SH-SY5Y (cell line): Measurements from ENCODE around the gene BCL7A.

Source experiments
- GATA2 ChIP-seq: IDR thresholded peaks from 2 replicates; pipeline ENCODE4 v1.6.1; 2011; ENCODE audit warnings: mild to moderate bottlenecking, low read depth, low read length
- GATA3 ChIP-seq: IDR thresholded peaks from 2 replicates; pipeline ENCODE4 v1.6.1; 2011; ENCODE audit warnings: low read depth, mild to moderate bottlenecking, low read length, moderate library complexity

BCL7A gene

DNA sequence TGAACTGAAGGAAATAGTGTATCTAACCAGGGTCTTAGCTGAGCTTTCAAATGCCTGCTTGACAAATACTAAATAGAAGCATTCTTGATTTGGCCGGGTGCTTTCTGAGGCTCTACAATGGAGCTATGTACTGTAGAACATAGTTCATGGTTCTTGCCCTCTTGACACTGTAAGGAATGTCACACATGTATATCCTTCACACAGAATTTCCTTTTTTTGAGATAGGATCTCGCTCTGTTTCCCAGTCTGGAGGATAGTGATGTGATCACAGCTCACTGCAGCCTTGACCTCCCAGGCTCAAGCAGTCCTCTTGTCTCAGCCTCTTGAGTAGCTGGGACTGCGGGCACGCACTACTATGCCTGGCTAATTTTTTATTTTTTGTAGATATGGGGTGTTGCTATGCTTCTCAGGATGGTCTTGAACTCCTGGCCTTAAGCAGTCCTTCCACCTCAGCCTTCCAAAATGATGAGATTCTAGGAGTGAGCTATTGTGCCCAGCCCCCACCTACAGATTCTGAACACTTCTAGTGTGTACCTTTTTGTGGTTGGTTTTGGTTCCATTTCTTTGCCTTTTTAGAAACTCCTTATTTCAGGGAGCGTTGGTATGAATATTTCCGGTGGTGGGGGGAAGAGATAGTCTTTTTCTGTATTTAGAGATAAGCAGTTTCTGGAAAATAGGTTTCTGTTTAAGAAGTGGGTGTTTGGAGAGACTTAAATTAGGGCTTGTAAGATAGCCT, 61.1 kb downstream of the BCL7A start:
- TF ChIP-seq GATA2 (no peak), GATA3 (no peak)

GRCh38 chr12:122084857-122085405, 63.2 kb downstream of the BCL7A start:
- TF ChIP-seq GATA3 (no peak), GATA2 (no peak)

DNA sequence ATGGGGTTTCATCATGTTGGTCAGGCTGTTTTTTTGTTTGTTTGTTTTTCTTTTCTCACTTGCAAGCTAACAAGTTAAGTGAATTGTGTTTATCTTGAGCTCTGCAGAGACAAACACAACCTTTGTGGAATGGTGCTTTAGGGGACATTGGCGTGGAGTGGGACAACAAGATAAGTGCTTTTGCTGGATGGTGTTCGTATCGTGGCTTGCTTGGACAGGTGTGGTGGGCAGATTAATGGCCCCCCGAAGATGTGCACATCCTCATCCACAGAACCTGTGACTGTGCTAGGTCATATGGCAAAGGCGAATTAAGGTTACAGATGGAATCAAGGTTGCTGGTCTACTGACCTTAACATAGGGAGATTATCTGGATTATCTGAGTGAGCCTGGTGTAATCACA, 63.9 kb downstream of the BCL7A start:
- TF ChIP-seq GATA2 (no peak), GATA3 (no peak)

DNA sequence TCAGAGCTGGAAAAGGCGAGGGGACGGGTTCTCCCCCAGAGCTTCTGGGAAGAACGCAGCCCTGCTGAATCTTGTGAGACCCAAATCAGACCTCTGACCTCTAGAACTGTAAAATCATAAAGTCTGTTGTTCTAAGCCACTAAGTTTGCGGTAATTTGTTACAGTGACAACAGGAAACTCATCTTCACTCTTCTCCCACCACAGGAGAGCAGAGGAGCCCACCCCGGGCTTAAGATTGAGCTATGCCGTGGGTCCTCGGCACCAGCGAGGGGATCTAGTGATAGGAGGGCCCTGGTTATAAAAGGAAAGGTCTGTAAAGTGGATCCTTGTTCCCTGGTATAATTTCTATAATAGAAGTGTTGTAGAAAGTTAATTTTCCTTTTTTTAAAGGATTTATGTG, 64.4 kb downstream of the BCL7A start:
- TF ChIP-seq GATA3 (no peak), GATA2 (no peak)

- TF ChIP-seq GATA3 (no peak), GATA2 (no peak)
These were observed 65.1 kb downstream of the BCL7A start for GRCh38 chr12:122086641-122087285.

DNA sequence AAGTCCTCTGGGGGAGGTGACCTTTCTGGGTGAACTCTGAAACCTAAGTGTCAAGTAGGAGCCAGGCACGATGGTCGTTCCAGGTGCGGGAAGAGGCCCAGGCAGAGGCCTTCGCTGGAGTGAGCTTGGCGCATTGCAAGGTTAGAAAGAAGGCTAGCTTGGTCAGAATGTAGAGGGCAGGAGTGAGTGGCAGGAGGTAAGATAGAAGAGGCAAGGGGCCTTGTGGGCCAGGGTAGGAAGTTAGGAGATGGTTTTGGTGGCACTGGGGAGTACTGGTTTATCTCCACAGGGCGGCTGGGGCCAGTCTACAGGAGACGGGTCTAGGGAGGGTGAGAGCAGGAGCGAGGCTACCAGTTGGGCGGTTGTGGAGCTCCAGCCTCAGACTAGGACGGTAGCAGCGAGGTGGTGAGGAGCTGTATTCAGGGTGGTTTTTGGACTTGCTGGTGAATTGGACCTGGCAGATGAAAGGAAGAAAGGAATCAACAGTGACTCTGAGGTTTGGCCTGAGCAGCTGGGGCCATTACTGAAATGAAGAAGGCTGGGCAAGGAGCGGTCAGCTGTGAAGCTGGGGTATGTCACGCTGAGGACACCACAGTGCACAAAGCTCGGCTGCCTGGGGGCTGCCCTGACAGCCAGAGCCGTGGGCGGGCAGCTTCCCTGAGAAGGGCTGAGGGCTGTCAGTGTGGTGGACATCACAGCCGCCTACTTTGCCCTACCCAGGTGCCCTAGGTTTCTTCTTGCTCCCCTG, 65.9 kb downstream of the BCL7A start:
- TF ChIP-seq GATA3, result no peak
- TF ChIP-seq GATA2, result no peak

DNA sequence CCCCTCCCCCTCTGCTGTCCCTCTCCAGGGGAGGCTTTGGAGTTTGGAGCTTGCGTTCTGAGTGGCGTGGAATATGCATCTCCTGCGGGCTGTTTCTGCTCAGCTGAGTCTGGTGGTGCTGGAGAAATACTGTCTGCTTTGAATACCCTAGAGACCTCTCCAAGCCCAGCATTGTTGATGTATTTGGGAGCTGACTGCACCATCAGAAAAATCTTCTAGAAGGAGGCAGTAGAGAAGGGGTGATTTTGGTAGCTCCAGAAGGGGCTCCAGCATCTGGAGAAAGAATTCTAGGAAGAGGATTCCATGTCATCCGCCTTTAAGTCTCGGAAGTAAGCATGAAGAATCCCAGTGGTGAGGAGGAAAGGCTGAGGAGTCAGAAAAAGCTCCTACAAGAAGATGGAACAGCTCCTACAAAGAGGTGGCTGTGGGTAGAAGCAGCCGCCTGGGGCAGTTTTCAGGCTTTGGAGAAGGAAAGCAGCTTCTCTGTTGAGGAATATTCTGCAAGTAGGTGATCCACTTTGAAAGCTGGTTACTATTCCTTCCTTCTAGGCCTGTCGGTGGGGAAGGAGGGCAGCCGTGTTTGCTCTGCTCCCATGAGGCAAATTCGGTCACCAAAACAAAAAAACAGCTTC, 66.6 kb downstream of the BCL7A start:
- no peak for TF ChIP-seq GATA2
- no peak for TF ChIP-seq GATA3

DNA sequence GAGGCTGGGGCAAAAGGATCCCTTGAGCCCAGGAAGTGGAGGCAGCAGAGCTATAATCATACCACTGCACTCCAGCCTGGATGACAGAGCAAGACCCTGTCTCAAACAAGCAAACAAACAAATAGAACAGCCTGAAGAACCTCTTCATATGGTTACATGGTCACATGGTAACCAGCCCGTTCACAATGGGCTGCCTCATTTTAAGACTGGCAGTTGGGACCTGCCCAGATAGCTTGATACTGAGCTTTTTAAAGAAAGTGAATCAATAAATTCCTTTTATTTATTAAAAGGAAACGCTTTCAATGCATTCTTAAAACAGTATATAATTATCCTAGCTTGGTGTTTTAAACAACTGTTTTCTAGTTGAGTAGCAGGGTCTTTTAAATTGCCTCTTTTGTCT, 67.4 kb downstream of the BCL7A start:
- TF ChIP-seq GATA3, result no peak
- TF ChIP-seq GATA2, result no peak

DNA sequence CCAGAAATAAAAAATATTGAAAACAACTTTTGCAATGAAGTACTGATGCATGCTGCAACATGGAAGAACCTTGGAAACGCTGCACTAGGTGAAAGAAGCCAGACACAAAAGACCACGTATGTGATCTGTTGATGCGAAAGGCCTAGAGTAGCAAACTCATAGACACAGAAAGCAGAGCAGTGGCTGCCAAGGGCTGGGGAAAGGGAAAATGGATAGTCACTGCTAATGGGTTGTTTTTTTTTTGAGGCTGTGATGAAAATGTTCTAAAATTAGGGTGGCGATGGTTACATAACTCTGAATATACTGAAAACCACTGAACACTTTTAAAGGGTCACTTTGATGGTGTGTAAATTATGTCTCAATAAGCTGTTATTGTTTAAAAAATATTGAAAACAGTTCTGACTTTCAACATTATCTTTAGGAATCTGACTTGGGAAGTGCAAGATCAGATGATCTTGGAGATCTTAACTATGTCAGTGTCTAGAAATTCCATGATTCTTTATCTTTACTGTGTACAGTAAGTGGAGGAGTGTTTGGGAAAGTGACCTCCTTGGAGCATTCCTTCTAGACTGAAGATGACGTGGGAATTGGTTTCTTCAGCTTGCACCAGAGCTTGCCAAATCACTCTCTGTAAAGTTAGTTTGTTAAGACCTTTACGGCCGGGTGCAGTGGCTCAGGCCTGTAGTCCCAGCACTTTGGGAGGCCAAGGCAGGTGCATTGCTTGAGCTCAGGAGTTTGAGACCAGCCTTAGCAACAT, 69.3 kb downstream of the BCL7A start:
- no peak for TF ChIP-seq GATA2
- no peak for TF ChIP-seq GATA3

- TF ChIP-seq GATA3, result no peak
- no peak for TF ChIP-seq GATA2
These were observed 71.6 kb downstream of the BCL7A start for GRCh38 chr12:122093098-122093883.

DNA sequence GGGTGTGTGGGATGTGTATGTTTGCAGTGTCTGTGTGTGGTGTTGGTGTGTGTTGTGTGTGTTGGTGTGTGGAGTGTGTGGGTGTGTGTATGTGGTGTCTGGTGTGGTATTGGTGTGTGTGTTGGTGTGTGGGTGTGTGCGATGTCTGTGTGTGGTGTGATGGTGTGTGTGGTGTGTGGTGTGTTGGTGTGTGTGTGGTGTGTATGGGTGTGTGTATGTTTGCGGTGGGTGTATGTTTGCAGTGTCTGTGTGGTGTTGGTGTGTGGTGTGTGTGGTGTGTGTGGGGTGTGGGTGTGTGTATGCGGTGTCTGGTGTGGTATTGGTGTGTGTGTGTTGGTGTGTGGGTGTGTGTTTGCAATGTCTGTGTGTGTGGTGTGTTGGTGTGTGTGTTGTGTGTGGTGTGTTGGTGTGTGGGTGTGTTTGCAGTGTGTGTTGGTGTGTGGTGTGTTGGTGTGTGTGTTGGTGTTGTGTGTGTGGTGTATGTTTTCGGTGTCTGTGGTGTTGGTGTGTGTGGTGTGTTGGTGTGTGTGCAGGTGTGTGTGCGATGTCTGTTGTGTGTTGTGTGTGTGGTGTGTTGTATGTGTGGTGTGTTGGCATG, 72.6 kb downstream of the BCL7A start:
- TF ChIP-seq GATA3 (no peak), GATA2 (no peak)
